CD1c-positive myeloid dendritic cell (primary cell): ENCODE measurements around the gene TAS2R38.
"Not testable (repeated sequence)": the region's sequence is repeated elsewhere in the genome, so short reads cannot be mapped to it uniquely, and the experiment has no call there.

Experiments used
- DNase-seq: peaks from one replicate; pipeline ENCODE4 v3.0.0-alpha.2; 2016; ENCODE audit errors: extremely low spot score

TAS2R38 gene

GRCh38 chr7:141973673-141974072 lies at the start of gene TAS2R38:
TSS of gene TAS2R38 (minus strand) at chr7:141973773. CDS start at chr7:141973689, 84 bp downstream.
- no peak for DNase-seq

GRCh38 chr7:142018154-142018553 lies 44.6 kb upstream of the TAS2R38 start:
- no peak for DNase-seq

GRCh38 chr7:142017451-142017850 lies 43.9 kb upstream of the TAS2R38 start:
- DNase-seq: no peak

- DNase-seq: peak; percentile 4
Observed at GRCh38 chr7:142012825-142013511, 39.4 kb upstream of the TAS2R38 start.

- no peak for DNase-seq
Observed at GRCh38 chr7:142010952-142011548, 37.5 kb upstream of the TAS2R38 start.

GRCh38 chr7:142009187-142009586 lies 35.6 kb upstream of the TAS2R38 start:
- no peak for DNase-seq

- no peak for DNase-seq
Observed at GRCh38 chr7:142006577-142006976, 33.0 kb upstream of the TAS2R38 start.

GRCh38 chr7:142002179-142002578 lies 28.6 kb upstream of the TAS2R38 start:
- no peak for DNase-seq

- no peak for DNase-seq
Observed at GRCh38 chr7:142001163-142001874, 27.7 kb upstream of the TAS2R38 start.

- no peak for DNase-seq
Observed at GRCh38 chr7:142000244-142000643, 26.7 kb upstream of the TAS2R38 start.

- no peak for DNase-seq
Observed at GRCh38 chr7:141999058-141999623, 25.6 kb upstream of the TAS2R38 start.

GRCh38 chr7:141993354-141993753 lies 19.8 kb upstream of the TAS2R38 start:
- no peak for DNase-seq

GRCh38 chr7:141992688-141993087 lies 19.1 kb upstream of the TAS2R38 start:
- no peak for DNase-seq

GRCh38 chr7:141992156-141992555 lies 18.6 kb upstream of the TAS2R38 start:
- DNase-seq: peak; percentile 73

GRCh38 chr7:141991140-141991539 lies 17.6 kb upstream of the TAS2R38 start:
- DNase-seq: no peak

GRCh38 chr7:141990011-141990725 lies 16.6 kb upstream of the TAS2R38 start:
- peak; percentile 10 for DNase-seq

- DNase-seq: not testable (repeated sequence)
Observed at GRCh38 chr7:141987803-141988202, 14.2 kb upstream of the TAS2R38 start.

- no peak for DNase-seq
Observed at GRCh38 chr7:141986923-141987322, 13.3 kb upstream of the TAS2R38 start.

GRCh38 chr7:141985926-141986325 lies 12.4 kb upstream of the TAS2R38 start:
- not testable (repeated sequence) for DNase-seq

- DNase-seq: no peak
Observed at GRCh38 chr7:141979568-141979967, 6.0 kb upstream of the TAS2R38 start.

GRCh38 chr7:141978351-141978750 lies 4.8 kb upstream of the TAS2R38 start:
- DNase-seq: no peak
